SU-DHL-6 (cell line): Measurements from ENCODE around the gene GPX2.
"Not testable (repeated sequence)": the region's sequence is repeated elsewhere in the genome, so short reads cannot be mapped to it uniquely, and the experiment has no call there.

ENCODE experiments used
- H2AFZ ChIP-seq: fragments of 200-600 bp; sonication (generic); 2 replicates; pipeline ENCODE4 v1.6.1; 2014; ENCODE audit warnings: low read depth, mild to moderate bottlenecking, moderate library complexity, mixed read lengths, antibody characterized with exemption, low read length; ENCODE audit not compliant: severe bottlenecking
- H3F3A ChIP-seq: fragments of 200-600 bp; shearing (Covaris generic); 2 replicates; pipeline ENCODE4 v1.6.0; 2016; ENCODE audit warnings: antibody characterized with exemption, mild to moderate bottlenecking; ENCODE audit not compliant: insufficient read depth
- H3K27ac ChIP-seq: fragments of 200-600 bp; sonication (generic); 2 replicates; pipeline ENCODE4 v1.5.1; 2016; ENCODE audit warnings: low read depth, mild to moderate bottlenecking, low read length, moderate library complexity, mixed read lengths
- H3K27me3 ChIP-seq: fragments of 200-600 bp; sonication (generic), shearing (Covaris generic); 2 replicates; pipeline ENCODE4 v1.6.0; 2014; ENCODE audit warnings: mild to moderate bottlenecking, low read length
- H3K36me3 ChIP-seq: fragments of 200-600 bp; sonication (generic); 2 replicates; pipeline ENCODE4 v1.6.1; 2014; ENCODE audit warnings: mild to moderate bottlenecking, low read length, mixed read lengths
- H3K4me2 ChIP-seq: fragments of 300-600, 200-600 bp; shearing (Covaris generic), sonication (generic); 2 replicates; pipeline ENCODE4 v1.6.0; 2014; ENCODE audit warnings: low read length, low read depth, mild to moderate bottlenecking; ENCODE audit not compliant: poor library complexity, severe bottlenecking
- H3K4me3 ChIP-seq: fragments of 200-600 bp; sonication (generic); 2 replicates; pipeline ENCODE4 v1.5.1; 2014; ENCODE audit warnings: antibody characterized with exemption, low read length, mild to moderate bottlenecking, mixed read lengths; ENCODE audit not compliant: insufficient read depth, poor library complexity, severe bottlenecking
- H3K79me2 ChIP-seq: fragments of 200-600 bp; sonication (generic); 2 replicates; pipeline ENCODE4 v1.6.1; 2014; ENCODE audit warnings: mild to moderate bottlenecking, low read length, moderate library complexity; ENCODE audit not compliant: insufficient read depth
- H3K9ac ChIP-seq: fragments of 200-600 bp; sonication (generic); 2 replicates; pipeline ENCODE4 v1.7.0; 2014; ENCODE audit warnings: mild to moderate bottlenecking, low read length
- H3K9me2 ChIP-seq: fragments of 200-600 bp; sonication (generic); replicated peaks from 2 replicates; pipeline ENCODE4 v1.6.1; 2014; ENCODE audit warnings: low read length; ENCODE audit not compliant: insufficient read depth
- H3K9me3 ChIP-seq: fragments of 200-600 bp; sonication (generic); 2 replicates; pipeline ENCODE4 v1.6.1; 2014; ENCODE audit warnings: low read length, mixed read lengths; ENCODE audit not compliant: insufficient read depth
- H4K20me1 ChIP-seq: fragments of 200-600 bp; sonication (generic); 2 replicates; pipeline ENCODE4 v1.6.1; 2014; ENCODE audit warnings: low read depth, mild to moderate bottlenecking, antibody characterized with exemption, low read length, moderate library complexity, mixed read lengths
- EZH2phosphoT487 ChIP-seq: fragments of 200-600 bp; sonication (generic), shearing (Covaris generic); conservative IDR thresholded peaks from 2 replicates; pipeline ENCODE4 v1.6.1; 2018; ENCODE audit warnings: mild to moderate bottlenecking, antibody characterized with exemption, low read length, moderate library complexity, mixed read lengths
- TF ChIP-seq, protein P1 (sequence below): fragments of 200-600 bp; sonication (generic); IDR thresholded peaks from one replicate; pipeline ENCODE4 v1.5.1; 2017; ENCODE audit warnings: antibody characterized with exemption, mild to moderate bottlenecking, low read length, moderate library complexity; ENCODE audit not compliant: insufficient read depth, poor library complexity, severe bottlenecking

Gene GPX2

GRCh38 chr14:64915797-64916196 is 26.7 kb downstream of the GPX2 start:
- TF ChIP-seq EZH2phosphoT487, result no peak
- TF ChIP-seq, protein P1, sequence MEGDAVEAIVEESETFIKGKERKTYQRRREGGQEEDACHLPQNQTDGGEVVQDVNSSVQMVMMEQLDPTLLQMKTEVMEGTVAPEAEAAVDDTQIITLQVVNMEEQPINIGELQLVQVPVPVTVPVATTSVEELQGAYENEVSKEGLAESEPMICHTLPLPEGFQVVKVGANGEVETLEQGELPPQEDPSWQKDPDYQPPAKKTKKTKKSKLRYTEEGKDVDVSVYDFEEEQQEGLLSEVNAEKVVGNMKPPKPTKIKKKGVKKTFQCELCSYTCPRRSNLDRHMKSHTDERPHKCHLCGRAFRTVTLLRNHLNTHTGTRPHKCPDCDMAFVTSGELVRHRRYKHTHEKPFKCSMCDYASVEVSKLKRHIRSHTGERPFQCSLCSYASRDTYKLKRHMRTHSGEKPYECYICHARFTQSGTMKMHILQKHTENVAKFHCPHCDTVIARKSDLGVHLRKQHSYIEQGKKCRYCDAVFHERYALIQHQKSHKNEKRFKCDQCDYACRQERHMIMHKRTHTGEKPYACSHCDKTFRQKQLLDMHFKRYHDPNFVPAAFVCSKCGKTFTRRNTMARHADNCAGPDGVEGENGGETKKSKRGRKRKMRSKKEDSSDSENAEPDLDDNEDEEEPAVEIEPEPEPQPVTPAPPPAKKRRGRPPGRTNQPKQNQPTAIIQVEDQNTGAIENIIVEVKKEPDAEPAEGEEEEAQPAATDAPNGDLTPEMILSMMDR, result no peak
- H2AFZ ChIP-seq, result no peak overlapping the region
- H3K36me3 ChIP-seq, result no peaks in the 10 kb centered on the region
- H3K9me2 ChIP-seq, result no peaks in the 10 kb centered on the region
- H3F3A ChIP-seq, result peaks cover 5% of the 10 kb centered on the region; the same call in 1 of the 2 replicates
- H4K20me1 ChIP-seq, result peaks cover 8% of the 10 kb centered on the region
- no peaks in the 10 kb centered on the region for H3K9me3 ChIP-seq
- peak overlapping the region; percentile 93; the same call in 1 of the 2 replicates for H3K9ac ChIP-seq
- H3K27ac ChIP-seq, result no peak overlapping the region
- peak overlapping the region; percentile 79 for H3K4me2 ChIP-seq
- H3K79me2 ChIP-seq, result peaks cover 64% of the 10 kb centered on the region
- peak overlapping the region; percentile 90 for H3K4me3 ChIP-seq
- no peaks in the 10 kb centered on the region for H3K27me3 ChIP-seq

- H3K27me3 ChIP-seq, result no peaks in the 10 kb centered on the region
- H4K20me1 ChIP-seq, result peaks cover 1% of the 10 kb centered on the region; the same call in 1 of the 2 replicates
- H3K4me3 ChIP-seq, result peak overlapping the region; percentile 90
- H3K9me2 ChIP-seq, result no peaks in the 10 kb centered on the region
- peak overlapping the region; percentile 93 for H3K9ac ChIP-seq
- peaks cover 56% of the 10 kb centered on the region for H3K79me2 ChIP-seq
- peaks cover 5% of the 10 kb centered on the region; the same call in 1 of the 2 replicates for H3F3A ChIP-seq
- no peak for TF ChIP-seq EZH2phosphoT487
- H2AFZ ChIP-seq, result peak overlapping the region; percentile 90
- peak overlapping the region; percentile 68 for H3K27ac ChIP-seq
- H3K9me3 ChIP-seq, result no peaks in the 10 kb centered on the region
- no peaks in the 10 kb centered on the region for H3K36me3 ChIP-seq
- peak overlapping the region; percentile 79 for H3K4me2 ChIP-seq
Measured at GRCh38 chr14:64915029-64915424, 27.5 kb downstream of the GPX2 start.

DNA sequence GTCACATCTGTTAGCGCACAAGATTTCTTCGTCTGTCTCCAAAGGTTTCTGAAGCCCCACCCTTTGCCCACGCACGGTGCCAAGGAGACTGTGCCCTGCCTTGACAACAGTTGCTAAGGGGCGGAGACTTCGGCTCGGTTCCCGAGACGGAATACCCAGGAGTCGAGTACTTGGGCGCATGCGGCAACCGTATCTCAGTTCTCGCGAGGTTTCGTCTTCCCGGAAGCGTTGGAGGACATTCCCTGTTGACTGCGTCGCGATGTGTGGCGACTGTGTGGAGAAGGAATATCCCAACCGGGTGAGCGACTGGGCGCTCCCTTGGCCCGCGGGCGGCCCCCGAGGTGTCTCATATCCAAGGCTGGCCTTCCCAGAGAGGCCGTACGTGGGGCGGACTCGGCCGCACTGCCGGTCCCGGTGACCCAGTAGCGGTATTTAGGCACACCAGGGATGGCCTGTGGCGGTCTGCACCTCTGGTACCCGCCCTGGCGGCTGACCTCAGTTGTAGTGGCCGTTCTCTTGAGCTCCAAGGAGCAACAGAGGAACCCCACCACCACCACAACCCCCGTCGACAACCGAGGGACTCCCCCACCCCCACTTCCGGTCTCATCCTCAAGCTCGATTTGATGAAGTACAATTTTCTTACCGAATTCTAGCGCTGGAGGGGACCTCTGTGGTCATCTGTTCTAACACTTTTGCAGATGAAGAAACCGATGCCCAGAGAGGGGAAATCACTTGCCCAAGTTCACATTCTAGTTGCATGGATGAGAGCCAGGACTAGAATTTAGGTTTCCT is 28.1 kb downstream of the GPX2 start, which contains the start of gene CHURC1:
Gene CHURC1, plus strand, starts transcription at position 219 of the 792 bp plus-strand sequence. Its CDS starts 41 bp downstream, at position 260.
- no peaks in the 10 kb centered on the region for H3K9me3 ChIP-seq
- peak within 1 kb of the TSS; percentile 90 for H3K4me3 ChIP-seq
- H4K20me1 ChIP-seq, result no peaks in the 10 kb centered on the region; the same call in 1 of the 2 replicates
- peak within 1 kb of the TSS; percentile 68 for H3K27ac ChIP-seq
- peaks cover 52% of the 10 kb centered on the region for H3K79me2 ChIP-seq
- TF ChIP-seq, protein P1, result no peak
- no peak for TF ChIP-seq EZH2phosphoT487
- H3K4me2 ChIP-seq, result peak within 1 kb of the TSS; percentile 79
- H3K9me2 ChIP-seq, result no peaks in the 10 kb centered on the region
- peaks cover 5% of the 10 kb centered on the region; the same call in 1 of the 2 replicates for H3F3A ChIP-seq
- H2AFZ ChIP-seq, result peak within 1 kb of the TSS; percentile 90
- H3K9ac ChIP-seq, result peak within 1 kb of the TSS; percentile 93
- H3K36me3 ChIP-seq, result no peaks in the 10 kb centered on the region
- H3K27me3 ChIP-seq, result no peaks in the 10 kb centered on the region

GRCh38 chr14:64913477-64913876 is 29.1 kb downstream of the GPX2 start:
- H2AFZ ChIP-seq, result peak overlapping the region; percentile 90

More at GRCh38 chr14:64913477-64913876, 29.1 kb downstream of the GPX2 start:
- not testable (repeated sequence) for H3K9me3 ChIP-seq, H4K20me1 ChIP-seq, H3K27ac ChIP-seq, H3K27me3 ChIP-seq, H3F3A ChIP-seq, H3K36me3 ChIP-seq, H3K9me2 ChIP-seq
- peaks cover 42% of the 10 kb centered on the region for H3K79me2 ChIP-seq
- H3K4me2 ChIP-seq, result peak overlapping the region; percentile 79
- peak overlapping the region; percentile 93; the same call in 1 of the 2 replicates for H3K9ac ChIP-seq
- peak overlapping the region; percentile 90 for H3K4me3 ChIP-seq
